ENCODE measurements around the gene OLIG2.

The OLIG2 gene

GRCh38 chr21:33064623-33065390 lies 39.1 kb downstream of the OLIG2 start:
- DNase-seq (ENCODE audit: low spot score) = no peak

GRCh38 chr21:33067043-33067442 lies 41.3 kb downstream of the OLIG2 start:
- DNase-seq (ENCODE audit: low spot score) = no peak

- no peak for DNase-seq (ENCODE audit: low spot score)
Observed at GRCh38 chr21:33067457-33067856, 41.7 kb downstream of the OLIG2 start.

GRCh38 chr21:33069243-33069642 lies 43.5 kb downstream of the OLIG2 start:
- DNase-seq (ENCODE audit: low spot score) = no peak

- DNase-seq (ENCODE audit: low spot score) = no peak
Observed at GRCh38 chr21:33069645-33069993, 43.9 kb downstream of the OLIG2 start.

GRCh38 chr21:33069994-33070743 lies 44.4 kb downstream of the OLIG2 start, which contains the start of gene OLIG1:
TSS of gene OLIG1 (plus strand) at chr21:33070141. CDS start at chr21:33070247, 106 bp downstream.
- DNase-seq (ENCODE audit: low spot score) = peak; percentile 61

GRCh38 chr21:33070744-33070997 lies 44.9 kb downstream of the OLIG2 start:
- DNase-seq (ENCODE audit: low spot score) = no peak

- no peak for DNase-seq (ENCODE audit: low spot score)
Observed at GRCh38 chr21:33070998-33071769, 45.4 kb downstream of the OLIG2 start.

GRCh38 chr21:33071770-33072306 lies 46.1 kb downstream of the OLIG2 start:
- no peak for DNase-seq (ENCODE audit: low spot score)

- no peak for DNase-seq (ENCODE audit: low spot score)
Observed at GRCh38 chr21:33073636-33074035, 47.9 kb downstream of the OLIG2 start.

GRCh38 chr21:33075128-33075527 lies 49.4 kb downstream of the OLIG2 start:
- DNase-seq (ENCODE audit: low spot score) = no peak

GRCh38 chr21:33075596-33076195 lies 50.0 kb downstream of the OLIG2 start:
- DNase-seq (ENCODE audit: low spot score) = no peak

- DNase-seq (ENCODE audit: low spot score) = no peak
Observed at GRCh38 chr21:33076600-33077329, 51.0 kb downstream of the OLIG2 start.
